Activated CD8-positive, alpha-beta T cell treated with anti-CD3 and anti-CD28 coated beads, Interleukin-2, amount 10 ng/mL, durations not matched to agents 7 days and 5 days (primary cell): Measurements from ENCODE around the gene SEMA4A. TPM values are rescaled to one million over a fixed set of nuclear protein-coding genes. Genes with fewer than 3 reads are reported as not detected.
"Not testable (repeated sequence)": the region's sequence is repeated elsewhere in the genome, so short reads cannot be mapped to it uniquely, and the experiment has no call there.

Source experiments
- ATAC-seq: fragments of 150-1000 bp; cut with Tn5 transposase; one replicate; pipeline ENCODE4 v1.10.0; 2021; ENCODE audit warnings: moderate library complexity
- CTCF ChIA-PET: fragments of 350-600 bp; sonication (Branson Sonifier 250); formaldehyde crosslinking; loops from one replicate; lab custom pipeline; 2021; ENCODE audit warnings: antibody characterized with exemption; lab: Charles Lee
- POLR2A ChIA-PET: fragments of 350-600 bp; sonication (Branson Sonifier 250); formaldehyde crosslinking; loops from one replicate; lab custom pipeline; 2021; ENCODE audit warnings: antibody characterized with exemption; lab: Charles Lee
- DNase-seq: peaks from one replicate; pipeline ENCODE4 v3.0.0-alpha.2; 2020
- H3K27ac Mint-ChIP-seq: one replicate; pipeline ENCODE4 v1.8.0; 2021; ENCODE audit warnings: mild to moderate bottlenecking, mixed read lengths
- H3K27me3 Mint-ChIP-seq: one replicate; pipeline ENCODE4 v1.8.0; 2021; ENCODE audit warnings: low read depth, mixed read lengths
- H3K36me3 Mint-ChIP-seq: one replicate; pipeline ENCODE4 v1.8.0; 2021; ENCODE audit warnings: low read depth, mixed read lengths
- H3K4me1 Mint-ChIP-seq: one replicate; pipeline ENCODE4 v1.8.0; 2021; ENCODE audit warnings: low read depth, mixed read lengths
- H3K4me3 Mint-ChIP-seq: one replicate; pipeline ENCODE4 v1.8.0; 2021; ENCODE audit warnings: mild to moderate bottlenecking, mixed read lengths
- H3K9me3 Mint-ChIP-seq: one replicate; pipeline ENCODE4 v1.8.0; 2022; ENCODE audit warnings: mixed read lengths; ENCODE audit not compliant: insufficient read depth
- total RNA-seq, 2 experiments: library from RNA; stranded (reverse); gene quantifications; one replicate each; pipeline ENCODE4 v1.2.3, GENCODE V29; 2021

SEMA4A gene
- total RNA-seq, 2 experiments from 2014 or later = 16.8 to 17.8 TPM

DNA sequence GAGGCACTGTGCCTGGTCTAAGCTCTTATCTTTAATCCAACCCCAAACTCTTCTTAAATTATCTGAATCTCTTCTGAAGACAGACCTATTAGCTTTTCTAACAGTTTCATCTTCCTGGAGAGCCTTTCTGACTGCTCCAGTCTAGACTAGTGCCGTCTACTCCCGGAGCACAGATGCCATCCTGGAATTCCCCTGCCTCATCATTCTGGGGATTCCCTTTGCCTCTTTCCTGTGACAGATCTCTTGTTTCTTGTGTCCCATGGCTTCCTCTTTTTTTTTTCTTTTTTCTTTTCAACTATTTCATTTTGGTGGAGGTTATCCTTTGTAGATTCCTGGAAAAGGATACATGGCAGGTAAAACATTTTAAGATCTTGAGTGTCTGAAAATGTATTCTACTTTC is 11.7 kb downstream of the SEMA4A start:
- H3K4me1 Mint-ChIP-seq = peaks cover 19% of the 10 kb centered on the region
- CTCF ChIA-PET = interaction anchor here (1.1 to 2.2 kb wide), 3 partner anchors 19 to 99 kb away, joined by 3 to 9 read pairs (median 6); no protein-coding TSS in a partner anchor
- H3K27ac Mint-ChIP-seq = no peak overlapping the region
- no peaks in the 10 kb centered on the region for H3K9me3 Mint-ChIP-seq
- H3K36me3 Mint-ChIP-seq = peaks cover 41% of the 10 kb centered on the region
- no peak for ATAC-seq
- DNase-seq = no peak
- POLR2A ChIA-PET = interaction anchor here (0.6 to 2.8 kb wide), 4 partner anchors 9 to 191 kb away, joined by 3 to 10 read pairs (median 4); partner anchors contain the start of genes SEMA4A and SMG5
- H3K4me3 Mint-ChIP-seq = no peak overlapping the region
- H3K27me3 Mint-ChIP-seq = no peaks in the 10 kb centered on the region

DNA sequence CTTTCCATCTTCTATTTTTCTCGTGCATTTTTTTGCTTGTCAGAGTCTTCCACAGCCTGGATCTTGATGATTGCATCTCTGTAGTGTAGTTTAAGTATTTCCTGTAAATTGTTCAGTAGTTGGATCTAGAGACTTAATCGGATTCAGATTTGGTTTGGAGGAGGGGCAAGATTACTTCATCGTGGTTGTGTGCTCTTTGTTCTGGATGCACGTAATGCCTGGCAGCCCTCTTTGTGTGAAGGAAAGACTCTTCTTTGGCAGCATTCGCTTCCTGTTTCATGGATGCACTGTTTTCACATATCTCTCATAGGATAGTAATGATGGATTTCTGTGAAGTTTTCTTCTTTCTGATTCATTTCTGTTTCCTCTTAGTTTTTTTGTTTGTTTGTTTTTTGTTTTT is 14.2 kb downstream of the SEMA4A start:
- no peak overlapping the region for H3K4me3 Mint-ChIP-seq
- ATAC-seq (no peak), DNase-seq (no peak)
- H3K4me1 Mint-ChIP-seq = peaks cover 6% of the 10 kb centered on the region
- CTCF ChIA-PET = no interaction called here
- peaks cover 39% of the 10 kb centered on the region for H3K36me3 Mint-ChIP-seq
- peak overlapping the region; percentile 20 for H3K27ac Mint-ChIP-seq
- H3K27me3 Mint-ChIP-seq = no peaks in the 10 kb centered on the region
- POLR2A ChIA-PET = no interaction called here
- no peaks in the 10 kb centered on the region for H3K9me3 Mint-ChIP-seq

DNA sequence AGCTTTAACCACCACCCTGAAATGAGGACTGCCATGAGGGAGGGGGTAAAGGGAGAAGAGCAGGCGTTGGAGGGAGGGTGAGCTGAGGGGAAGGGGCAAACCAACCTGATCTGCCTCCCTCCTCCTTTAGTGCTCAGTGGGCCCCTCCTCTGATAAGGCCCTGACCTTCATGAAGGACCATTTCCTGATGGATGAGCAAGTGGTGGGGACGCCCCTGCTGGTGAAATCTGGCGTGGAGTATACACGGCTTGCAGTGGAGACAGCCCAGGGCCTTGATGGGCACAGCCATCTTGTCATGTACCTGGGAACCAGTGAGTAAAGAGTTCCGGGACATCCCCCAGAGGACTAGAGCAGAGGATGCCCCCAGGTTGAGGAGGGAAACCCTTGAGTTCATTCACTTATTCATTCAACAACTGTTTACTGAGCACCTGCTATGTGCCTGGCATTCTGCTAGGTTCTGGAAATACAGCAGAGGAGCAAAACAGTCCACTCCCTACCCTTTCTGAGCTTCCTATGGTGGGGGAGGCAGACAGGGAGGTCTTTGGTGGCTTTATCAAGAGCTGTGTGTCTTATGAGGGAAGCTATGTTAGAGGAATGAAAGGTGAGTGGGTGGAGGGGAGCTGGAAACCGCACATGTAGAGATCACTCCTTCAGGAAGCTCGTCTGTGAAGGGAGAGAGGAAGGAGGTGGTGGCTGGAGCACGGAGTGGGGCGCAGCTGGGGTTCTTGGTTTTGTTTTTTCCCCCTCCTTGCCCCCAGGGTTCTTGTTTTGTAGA is 19.5 kb downstream of the SEMA4A start:
- Mint-ChIP-seq H3K4me3 (no peak overlapping the region), H3K4me1 (peaks cover 21% of the 10 kb centered on the region), H3K27ac (peak overlapping the region; percentile 20), H3K36me3 (peaks cover 18% of the 10 kb centered on the region), H3K9me3 (no peaks in the 10 kb centered on the region), H3K27me3 (no peaks in the 10 kb centered on the region)
- DNase-seq (no peak), ATAC-seq (no peak)
- POLR2A ChIA-PET = interaction anchor here (1.1 kb wide), 1 partner anchor 21 kb away, joined by 3 read pairs; the partner anchor contains the start of gene SLC25A44
- CTCF ChIA-PET = interaction anchor here (0.9 to 1.8 kb wide), 5 partner anchors 14 to 53 kb away, joined by 3 to 8 read pairs (median 4); partner anchors contain the start of gene SEMA4A

DNA sequence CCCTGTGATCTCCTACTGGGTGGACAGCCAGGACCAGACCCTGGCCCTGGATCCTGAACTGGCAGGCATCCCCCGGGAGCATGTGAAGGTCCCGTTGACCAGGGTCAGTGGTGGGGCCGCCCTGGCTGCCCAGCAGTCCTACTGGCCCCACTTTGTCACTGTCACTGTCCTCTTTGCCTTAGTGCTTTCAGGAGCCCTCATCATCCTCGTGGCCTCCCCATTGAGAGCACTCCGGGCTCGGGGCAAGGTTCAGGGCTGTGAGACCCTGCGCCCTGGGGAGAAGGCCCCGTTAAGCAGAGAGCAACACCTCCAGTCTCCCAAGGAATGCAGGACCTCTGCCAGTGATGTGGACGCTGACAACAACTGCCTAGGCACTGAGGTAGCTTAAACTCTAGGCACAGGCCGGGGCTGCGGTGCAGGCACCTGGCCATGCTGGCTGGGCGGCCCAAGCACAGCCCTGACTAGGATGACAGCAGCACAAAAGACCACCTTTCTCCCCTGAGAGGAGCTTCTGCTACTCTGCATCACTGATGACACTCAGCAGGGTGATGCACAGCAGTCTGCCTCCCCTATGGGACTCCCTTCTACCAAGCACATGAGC is 23.3 kb downstream of the SEMA4A start:
- H3K36me3 Mint-ChIP-seq = peaks cover 15% of the 10 kb centered on the region
- no peak for ATAC-seq
- H3K27me3 Mint-ChIP-seq = no peaks in the 10 kb centered on the region
- CTCF ChIA-PET = no interaction called here
- POLR2A ChIA-PET = interaction anchor here (1.0 kb wide), 1 partner anchor 36 kb away, joined by 3 read pairs; the partner anchor contains the start of gene PMF1
- no peaks in the 10 kb centered on the region for H3K9me3 Mint-ChIP-seq
- no peak overlapping the region for H3K4me3 Mint-ChIP-seq
- DNase-seq = no peak
- H3K27ac Mint-ChIP-seq = no peak overlapping the region
- H3K4me1 Mint-ChIP-seq = peaks cover 28% of the 10 kb centered on the region

DNA sequence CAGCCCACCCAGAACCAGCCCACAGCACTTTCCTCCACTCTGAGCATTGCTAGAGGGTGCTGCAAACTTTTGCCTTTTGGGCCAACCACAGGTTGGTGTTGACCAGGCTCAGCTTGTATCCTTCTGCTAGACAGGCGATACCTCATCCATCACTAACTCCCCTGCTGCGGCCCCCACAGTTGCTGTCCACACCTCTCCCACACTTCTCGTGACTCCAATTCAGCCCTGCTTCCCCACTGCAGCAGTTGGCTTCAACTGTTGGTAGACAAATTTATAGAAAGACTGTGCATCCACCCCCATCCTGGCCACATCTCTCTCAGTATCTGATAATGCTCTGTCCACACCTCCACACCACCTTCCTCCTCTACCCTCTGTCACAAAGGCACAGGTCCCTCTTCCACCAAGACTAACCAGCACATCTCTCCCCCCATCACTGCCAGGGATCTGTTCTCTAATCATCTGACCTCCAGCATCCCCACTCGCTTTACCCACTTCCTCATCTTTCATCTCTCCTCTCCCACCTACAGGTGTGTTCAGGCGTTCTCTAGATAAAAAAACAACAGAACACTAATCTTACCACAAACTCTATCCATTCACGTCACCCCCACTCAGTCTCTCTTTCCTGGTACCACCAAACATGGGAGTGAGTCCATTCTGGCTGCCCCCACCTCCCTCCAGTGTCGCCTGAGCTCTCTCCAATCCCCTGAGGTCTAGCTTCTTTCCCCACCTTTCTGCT is 24.7 kb downstream of the SEMA4A start:
- Mint-ChIP-seq H3K27ac (peak overlapping the region; percentile 79), H3K36me3 (peaks cover 12% of the 10 kb centered on the region), H3K27me3 (no peaks in the 10 kb centered on the region), H3K4me3 (peak overlapping the region; percentile 29), H3K4me1 (peaks cover 24% of the 10 kb centered on the region), H3K9me3 (no peaks in the 10 kb centered on the region)
- ATAC-seq = peak; percentile 84
- POLR2A ChIA-PET = interaction anchor here (1.0 kb wide), 1 partner anchor 15 kb away, joined by 3 read pairs; no protein-coding TSS in a partner anchor
- CTCF ChIA-PET = interaction anchor here (1.2 to 1.4 kb wide), 2 partner anchors 21 to 47 kb away, joined by 3 to 5 read pairs; no protein-coding TSS in a partner anchor
- peak; percentile 40 for DNase-seq

DNA sequence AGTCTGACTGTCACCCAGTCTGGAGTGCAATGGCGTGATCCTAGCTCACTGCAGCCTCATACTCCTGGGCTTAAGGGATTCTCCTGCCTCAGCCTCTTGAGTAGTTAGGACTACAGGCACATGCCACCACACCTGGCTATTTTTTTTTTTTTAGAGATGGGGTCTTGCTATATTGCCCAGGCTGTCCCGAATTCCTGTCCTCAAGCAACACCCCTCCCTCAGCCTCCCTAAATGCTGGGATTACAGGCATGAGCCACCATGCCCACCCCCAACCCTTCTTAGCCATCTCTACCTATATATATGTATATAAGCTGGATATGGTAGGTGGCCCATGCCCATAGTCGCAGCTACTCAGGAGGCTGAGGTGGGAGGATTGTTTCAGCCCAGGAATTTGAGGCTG is 27.1 kb downstream of the SEMA4A start:
- POLR2A ChIA-PET = no interaction called here
- peaks cover 18% of the 10 kb centered on the region for H3K4me1 Mint-ChIP-seq

DNA sequence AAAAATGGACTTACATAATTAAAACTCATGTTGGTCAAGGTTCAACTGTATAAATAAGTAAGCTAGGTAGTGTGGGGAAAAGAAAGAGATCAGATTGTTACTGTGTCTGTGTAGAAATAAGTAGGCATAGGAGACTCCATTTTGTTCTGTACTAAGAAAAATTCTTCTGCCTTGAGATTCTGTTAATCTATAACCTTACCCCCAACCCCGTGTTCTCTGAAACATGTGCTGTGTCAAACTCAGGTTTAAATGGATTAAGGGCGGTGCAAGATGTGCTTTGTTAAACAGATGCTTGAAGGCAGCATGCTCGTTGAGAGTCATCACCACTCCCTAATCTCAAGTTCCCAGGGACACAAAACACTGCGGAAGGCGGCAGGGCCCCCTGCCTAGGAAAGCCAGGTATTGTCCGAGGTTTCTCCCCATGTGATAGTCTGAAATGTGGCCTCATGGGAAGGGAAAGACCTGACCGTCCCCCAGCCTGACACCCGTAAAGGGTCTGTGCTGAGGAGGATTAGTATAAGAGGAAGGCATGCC is 28.1 kb downstream of the SEMA4A start:
- CTCF ChIA-PET, H3K9me3 Mint-ChIP-seq, H3K27me3 Mint-ChIP-seq, H3K4me3 Mint-ChIP-seq, H3K36me3 Mint-ChIP-seq, H3K27ac Mint-ChIP-seq, DNase-seq, ATAC-seq: not testable (repeated sequence)
- peaks cover 18% of the 10 kb centered on the region for H3K4me1 Mint-ChIP-seq
- POLR2A ChIA-PET = interaction anchor here (0.6 kb wide), 1 partner anchor 144 kb away, joined by 4 read pairs; no protein-coding TSS in a partner anchor

More for the DNA sequence above, 27.1 kb downstream of the SEMA4A start:
- CTCF ChIA-PET = no interaction called here
- ATAC-seq (no peak), DNase-seq (no peak)
- Mint-ChIP-seq H3K9me3 (no peaks in the 10 kb centered on the region), H3K27ac (no peak overlapping the region), H3K27me3 (no peaks in the 10 kb centered on the region), H3K4me3 (no peak overlapping the region), H3K36me3 (peaks cover 10% of the 10 kb centered on the region)

DNA sequence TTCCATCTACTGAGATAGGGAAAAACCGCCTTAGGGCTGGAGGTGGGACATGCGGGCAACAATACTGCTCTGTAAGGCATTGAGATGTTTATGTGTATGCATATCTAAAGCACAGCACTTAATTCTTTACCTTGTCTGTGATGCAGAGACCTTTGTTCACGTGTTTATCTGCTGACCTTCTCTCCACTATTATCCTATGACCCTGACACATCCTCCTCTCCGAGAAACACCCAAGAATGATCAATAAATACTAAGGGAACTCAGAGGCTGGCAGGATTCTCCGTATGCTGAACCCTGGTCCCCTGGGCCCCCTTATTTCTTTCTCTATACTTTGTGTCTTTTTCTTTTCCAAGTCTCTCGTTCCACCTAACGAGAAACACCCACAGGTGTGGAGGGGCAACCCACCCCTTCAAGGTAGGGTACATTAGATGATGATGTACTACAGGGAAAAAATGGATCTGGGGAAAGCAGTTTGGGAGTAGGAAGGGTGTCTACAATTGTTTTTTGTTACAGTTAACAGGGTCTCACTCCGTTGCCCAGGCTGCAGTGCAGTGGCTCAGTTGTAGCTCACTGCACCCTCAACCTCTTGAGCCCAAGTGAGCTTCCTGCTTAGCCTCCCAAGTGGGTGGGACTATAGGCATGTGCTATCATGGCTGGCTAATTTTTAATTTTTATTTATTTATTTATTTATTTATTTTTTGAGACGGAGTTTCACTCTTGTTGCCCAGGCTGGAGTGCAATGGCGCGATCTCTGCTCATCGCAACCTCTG is 28.8 kb downstream of the SEMA4A start:
- H3K36me3 Mint-ChIP-seq, DNase-seq, H3K9me3 Mint-ChIP-seq, H3K27me3 Mint-ChIP-seq, POLR2A ChIA-PET, H3K27ac Mint-ChIP-seq, H3K4me3 Mint-ChIP-seq, ATAC-seq: not testable (repeated sequence)
- H3K4me1 Mint-ChIP-seq = peaks cover 16% of the 10 kb centered on the region
- CTCF ChIA-PET = interaction anchor here (0.9 kb wide), 1 partner anchor 43 kb away, joined by 3 read pairs; no protein-coding TSS in a partner anchor

DNA sequence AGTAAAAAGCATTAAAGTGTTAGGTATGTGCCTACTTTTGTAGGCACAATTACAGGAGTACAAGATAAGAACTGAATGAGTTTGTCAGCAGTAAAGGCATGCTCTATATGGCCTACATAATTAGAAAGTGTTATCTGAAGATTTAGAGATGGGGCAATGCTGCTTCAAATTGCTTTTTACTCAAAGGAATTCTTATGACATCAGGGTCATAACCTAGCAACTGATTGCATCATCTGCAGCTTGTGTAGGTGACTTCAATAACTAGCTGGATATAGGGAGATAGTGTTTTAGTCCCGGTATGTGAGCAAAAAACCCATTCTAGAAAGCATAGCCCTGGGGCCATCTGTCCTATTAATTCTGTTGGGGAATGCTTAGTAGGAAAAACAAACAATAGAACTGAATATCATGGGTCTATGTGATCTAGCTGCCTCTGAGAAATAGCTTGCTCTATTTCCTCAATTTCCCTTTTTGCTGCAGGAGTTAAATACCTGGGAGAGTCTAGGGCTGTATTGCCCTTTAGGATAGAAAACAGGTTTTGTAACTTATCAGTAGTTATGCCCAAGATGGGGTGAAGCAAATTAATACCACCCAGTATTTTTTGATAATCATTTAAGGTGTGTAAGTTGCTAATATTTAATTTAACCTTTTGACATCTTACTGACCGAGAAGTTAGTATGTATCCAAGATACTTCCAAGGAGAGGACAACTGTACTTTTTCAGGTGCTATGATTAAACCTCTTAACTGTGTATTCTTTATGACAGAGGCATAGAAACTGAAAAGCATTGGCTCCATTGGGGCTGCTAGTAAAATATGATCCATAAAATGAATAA is 33.2 kb downstream of the SEMA4A start:
- H3K27me3 Mint-ChIP-seq, H3K27ac Mint-ChIP-seq, ATAC-seq, H3K4me1 Mint-ChIP-seq, DNase-seq, H3K36me3 Mint-ChIP-seq, H3K4me3 Mint-ChIP-seq, POLR2A ChIA-PET: not testable (repeated sequence)
- CTCF ChIA-PET = interaction anchor here (1.2 kb wide), 1 partner anchor 39 kb away, joined by 3 read pairs; no protein-coding TSS in a partner anchor
- H3K9me3 Mint-ChIP-seq = peaks cover 17% of the 10 kb centered on the region

DNA sequence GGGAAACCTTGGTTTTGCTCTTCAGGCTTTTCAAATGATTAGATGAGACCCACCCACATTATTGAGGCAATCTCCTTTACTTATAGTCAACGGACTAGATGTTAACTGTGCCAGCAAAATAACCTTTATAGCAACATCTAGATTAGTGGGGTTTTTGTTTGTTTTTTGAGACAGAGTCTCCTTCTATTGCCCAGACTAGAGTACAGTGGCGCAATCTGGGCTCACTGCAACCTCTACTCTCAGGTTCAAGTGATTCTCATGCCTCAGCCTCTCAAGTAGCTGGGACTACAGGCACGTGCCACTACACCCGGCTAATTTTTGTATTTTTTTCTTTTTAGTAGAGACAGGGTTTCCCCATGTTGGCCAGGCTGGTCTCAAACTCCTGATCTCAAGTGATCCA is 36.9 kb downstream of the SEMA4A start:
- CTCF ChIA-PET, ATAC-seq, POLR2A ChIA-PET, H3K27me3 Mint-ChIP-seq, H3K27ac Mint-ChIP-seq, H3K4me3 Mint-ChIP-seq, DNase-seq: not testable (repeated sequence)
- H3K9me3 Mint-ChIP-seq = peaks cover 17% of the 10 kb centered on the region
- H3K36me3 Mint-ChIP-seq = peaks cover 14% of the 10 kb centered on the region
- peaks cover 23% of the 10 kb centered on the region for H3K4me1 Mint-ChIP-seq
